Neural cell (in vitro differentiated cells): ENCODE results near the gene SLC2A4.

Source experiments
- EP300 ChIP-seq: fragments of 450-650 bp; conservative IDR thresholded peaks from 2 replicates; pipeline ENCODE4 v1.6.1; 2014; ENCODE audit warnings: antibody characterized with exemption, mild to moderate bottlenecking, moderate library complexity; ENCODE audit not compliant: poor library complexity, severe bottlenecking
- EZH2 ChIP-seq: fragments of 200-600, 300-800 bp; shearing (Covaris generic), sonication (generic); IDR thresholded peaks from 2 replicates; pipeline ENCODE4 v1.6.1; 2014; ENCODE audit warnings: antibody characterized with exemption, low read length, borderline replicate concordance, mild to moderate bottlenecking; ENCODE audit not compliant: insufficient read depth, poor library complexity, severe bottlenecking
- MXI1 ChIP-seq: fragments of 450-650 bp; conservative IDR thresholded peaks from 2 replicates; pipeline ENCODE4 v1.6.1; 2014; ENCODE audit warnings: antibody characterized with exemption, mild to moderate bottlenecking; ENCODE audit not compliant: poor library complexity, severe bottlenecking
- RAD21 ChIP-seq: fragments of 450-650 bp; conservative IDR thresholded peaks from 2 replicates; pipeline ENCODE4 v1.6.1; 2014; ENCODE audit warnings: antibody characterized with exemption, mild to moderate bottlenecking, moderate library complexity
- SMC3 ChIP-seq: fragments of 450-650 bp; conservative IDR thresholded peaks from 2 replicates; pipeline ENCODE4 v1.6.1; 2014; ENCODE audit warnings: antibody characterized with exemption, mild to moderate bottlenecking, moderate library complexity; ENCODE audit not compliant: poor library complexity
- TF ChIP-seq, protein P1 (sequence below): fragments of 450-650 bp; IDR thresholded peaks from 2 replicates; pipeline ENCODE4 v1.5.1; 2014; ENCODE audit warnings: antibody characterized with exemption, mild to moderate bottlenecking, moderate library complexity; ENCODE audit not compliant: poor library complexity, severe bottlenecking

DNA sequence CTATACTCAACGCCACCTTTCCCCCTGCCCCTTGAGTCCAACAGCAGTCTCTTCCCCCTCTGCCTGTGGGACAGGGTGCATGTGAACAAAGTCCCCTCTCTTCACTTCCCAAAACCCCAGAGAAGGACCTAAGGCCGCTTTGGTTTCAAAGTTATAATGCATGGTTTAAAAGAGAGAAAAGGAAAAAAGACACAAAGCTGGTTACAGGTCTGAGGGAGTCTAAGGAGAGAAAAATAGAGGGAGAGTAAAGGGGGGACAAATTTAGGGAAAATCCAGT lies 38.1 kb upstream of the SLC2A4 start:
- TF ChIP-seq, protein P1, sequence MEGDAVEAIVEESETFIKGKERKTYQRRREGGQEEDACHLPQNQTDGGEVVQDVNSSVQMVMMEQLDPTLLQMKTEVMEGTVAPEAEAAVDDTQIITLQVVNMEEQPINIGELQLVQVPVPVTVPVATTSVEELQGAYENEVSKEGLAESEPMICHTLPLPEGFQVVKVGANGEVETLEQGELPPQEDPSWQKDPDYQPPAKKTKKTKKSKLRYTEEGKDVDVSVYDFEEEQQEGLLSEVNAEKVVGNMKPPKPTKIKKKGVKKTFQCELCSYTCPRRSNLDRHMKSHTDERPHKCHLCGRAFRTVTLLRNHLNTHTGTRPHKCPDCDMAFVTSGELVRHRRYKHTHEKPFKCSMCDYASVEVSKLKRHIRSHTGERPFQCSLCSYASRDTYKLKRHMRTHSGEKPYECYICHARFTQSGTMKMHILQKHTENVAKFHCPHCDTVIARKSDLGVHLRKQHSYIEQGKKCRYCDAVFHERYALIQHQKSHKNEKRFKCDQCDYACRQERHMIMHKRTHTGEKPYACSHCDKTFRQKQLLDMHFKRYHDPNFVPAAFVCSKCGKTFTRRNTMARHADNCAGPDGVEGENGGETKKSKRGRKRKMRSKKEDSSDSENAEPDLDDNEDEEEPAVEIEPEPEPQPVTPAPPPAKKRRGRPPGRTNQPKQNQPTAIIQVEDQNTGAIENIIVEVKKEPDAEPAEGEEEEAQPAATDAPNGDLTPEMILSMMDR = no peak
- TF ChIP-seq EP300 = no peak
- no peak for TF ChIP-seq RAD21
- TF ChIP-seq EZH2 = no peak
- no peak for TF ChIP-seq SMC3
- no peak for TF ChIP-seq MXI1
